KMS-11 (cell line): ENCODE results near the gene GRHL1.
"Not testable (repeated sequence)": the region's sequence is repeated elsewhere in the genome, so short reads cannot be mapped to it uniquely, and the experiment has no call there.

Source experiments
- H2AFZ ChIP-seq: fragments of 200-600 bp; sonication (generic); 2 replicates; pipeline ENCODE4 v1.6.1; 2016; ENCODE audit warnings: antibody characterized with exemption, mixed run types, low read depth
- H3K27ac ChIP-seq: fragments of 200-600 bp; sonication (generic); 2 replicates; pipeline ENCODE4 v1.6.1; 2016; ENCODE audit warnings: mild to moderate bottlenecking, mixed run types
- H3K27me3 ChIP-seq: fragments of 200-600 bp; sonication (generic); 2 replicates; pipeline ENCODE4 v1.6.1; 2017; ENCODE audit warnings: mild to moderate bottlenecking, low read depth, mixed run types, moderate library complexity; ENCODE audit not compliant: insufficient read depth
- H3K36me3 ChIP-seq: fragments of 200-600 bp; sonication (generic); 2 replicates; pipeline ENCODE4 v1.6.1; 2017; ENCODE audit warnings: mild to moderate bottlenecking, mixed run types; ENCODE audit not compliant: insufficient read depth
- H3K4me1 ChIP-seq: fragments of 200-600 bp; sonication (generic); 2 replicates; pipeline ENCODE4 v1.6.1; 2016; ENCODE audit warnings: mild to moderate bottlenecking, low read depth, mixed run types; ENCODE audit not compliant: poor library complexity, severe bottlenecking
- H3K4me2 ChIP-seq: fragments of 200-600 bp; sonication (generic); 2 replicates; pipeline ENCODE4 v1.7.0; 2016; ENCODE audit warnings: mild to moderate bottlenecking, mixed run types
- H3K4me3 ChIP-seq: fragments of 200-600 bp; sonication (generic); IDR thresholded peaks from 2 replicates; pipeline ENCODE4 v1.6.1; 2017; ENCODE audit warnings: low read depth, low read length, mixed read lengths; ENCODE audit not compliant: insufficient read depth
- H3K79me2 ChIP-seq: fragments of 200-600 bp; sonication (generic); 2 replicates; pipeline ENCODE4 v1.6.1; 2016; ENCODE audit warnings: low read depth, mixed run types; ENCODE audit not compliant: insufficient read depth
- H3K9ac ChIP-seq: fragments of 200-600 bp; sonication (generic); 2 replicates; pipeline ENCODE4 v1.6.1; 2016; ENCODE audit warnings: mild to moderate bottlenecking, mixed run types
- H4K20me1 ChIP-seq: fragments of 200-600 bp; sonication (generic); 2 replicates; pipeline ENCODE4 v1.6.1; 2016; ENCODE audit warnings: mild to moderate bottlenecking, mixed run types; ENCODE audit not compliant: insufficient read depth
- CTCF ChIP-seq: fragments of 200-600 bp; sonication (generic); conservative IDR thresholded peaks from 2 replicates; pipeline ENCODE4 v1.6.1; 2017; ENCODE audit warnings: low read depth, mild to moderate bottlenecking, antibody characterized with exemption, low read length, moderate library complexity, mixed read lengths

The GRHL1 gene

GRCh38 chr2:10012963-10013461 lies 61.5 kb downstream of the GRHL1 start:
- H3K4me2 ChIP-seq = no peak overlapping the region
- no peaks in the 10 kb centered on the region for H4K20me1 ChIP-seq
- H3K4me3 ChIP-seq = no peak overlapping the region

DNA sequence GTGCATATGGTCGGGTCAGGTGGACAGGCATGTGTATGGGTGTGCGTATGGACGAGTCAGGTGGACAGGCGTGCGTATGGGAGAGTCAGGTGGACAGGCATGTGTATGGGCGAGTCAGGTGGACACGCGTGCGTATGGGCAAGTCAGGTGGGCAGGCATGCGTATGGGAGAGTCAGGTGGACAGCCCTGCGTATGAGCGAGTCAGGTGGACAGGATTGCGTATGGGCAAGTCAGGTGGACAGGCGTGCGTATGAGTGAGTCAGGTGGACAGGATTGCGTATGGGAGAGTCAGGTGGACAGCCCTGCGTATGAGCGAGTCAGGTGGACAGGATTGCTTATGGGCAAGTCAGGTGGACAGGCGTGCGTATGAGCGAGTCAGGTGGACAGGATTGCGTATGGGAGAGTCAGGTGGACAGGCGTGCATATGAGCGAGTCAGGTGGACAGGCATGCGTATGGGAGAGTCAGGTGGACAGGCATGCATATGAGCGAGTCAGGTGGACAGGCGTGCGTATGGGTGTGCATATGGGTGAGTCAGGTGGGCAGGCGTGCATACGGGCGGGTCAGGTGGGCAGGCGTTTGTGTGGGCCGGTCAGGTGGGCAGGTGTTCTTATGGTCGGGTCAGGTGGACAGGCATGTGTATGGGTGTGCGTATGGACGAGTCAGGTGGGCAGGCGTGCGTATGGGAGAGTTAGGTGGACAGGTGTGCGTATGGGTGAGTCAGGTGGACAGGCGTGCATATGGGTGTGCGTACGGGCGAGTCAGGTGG lies 62.3 kb downstream of the GRHL1 start:
- H3K4me2 ChIP-seq, H3K27me3 ChIP-seq, H4K20me1 ChIP-seq, H2AFZ ChIP-seq, H3K79me2 ChIP-seq, H3K4me1 ChIP-seq, H3K4me3 ChIP-seq, H3K36me3 ChIP-seq, H3K9ac ChIP-seq, H3K27ac ChIP-seq: not testable (repeated sequence)

More at GRCh38 chr2:10012963-10013461, 61.5 kb downstream of the GRHL1 start:
- Histone ChIP-seq H3K9ac (no peak overlapping the region), H3K4me1 (no peaks in the 10 kb centered on the region), H3K36me3 (no peaks in the 10 kb centered on the region), H3K27ac (no peak overlapping the region), H3K79me2 (no peaks in the 10 kb centered on the region), H2AFZ (no peak overlapping the region), H3K27me3 (no peaks in the 10 kb centered on the region)
- TF ChIP-seq CTCF = no peak

DNA sequence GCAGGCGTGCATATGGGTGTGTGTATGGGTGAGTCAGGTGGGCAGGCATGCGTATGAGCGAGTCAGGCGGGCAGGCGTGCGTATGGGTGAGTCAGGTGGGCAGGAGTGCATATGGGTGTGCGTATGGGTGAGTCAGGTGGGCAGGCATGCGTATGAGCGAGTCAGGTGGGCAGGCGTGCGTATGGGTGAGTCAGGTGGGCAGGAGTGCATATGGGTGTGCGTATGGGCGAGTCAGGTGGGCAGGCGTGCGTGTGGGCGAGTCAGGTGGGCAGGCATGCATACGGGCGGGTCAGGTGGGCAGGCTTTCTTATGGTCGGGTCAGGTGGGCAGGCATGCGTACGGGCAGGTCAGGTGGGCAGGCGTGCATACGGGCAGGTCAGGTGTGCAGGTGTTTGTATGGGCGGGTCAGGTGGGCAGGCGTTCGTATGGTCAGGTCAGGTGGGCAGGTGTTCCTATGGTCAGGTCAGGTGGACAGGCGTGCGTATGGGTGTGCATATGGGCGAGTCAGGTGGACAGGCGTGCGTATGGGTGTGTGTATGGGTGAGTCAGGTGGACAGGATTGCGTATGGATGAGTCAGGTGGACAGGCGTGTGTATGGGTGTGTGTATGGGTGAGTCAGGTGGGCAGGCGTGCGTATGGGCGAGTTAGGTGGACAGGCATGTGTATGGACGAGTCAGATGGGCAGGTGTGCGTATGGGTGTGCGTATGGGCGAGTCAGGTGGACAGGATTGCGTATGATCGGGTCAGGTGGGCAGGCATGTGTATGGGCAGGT lies 63.1 kb downstream of the GRHL1 start:
- no peaks in the 10 kb centered on the region for H3K27me3 ChIP-seq
- no peak for TF ChIP-seq CTCF
- H3K36me3 ChIP-seq = no peaks in the 10 kb centered on the region
- H3K27ac ChIP-seq = no peak overlapping the region
- no peak overlapping the region for H3K4me3 ChIP-seq
- no peak overlapping the region for H2AFZ ChIP-seq
- no peaks in the 10 kb centered on the region for H3K4me1 ChIP-seq
- no peak overlapping the region for H3K4me2 ChIP-seq
- H3K9ac ChIP-seq = no peak overlapping the region
- H4K20me1 ChIP-seq = no peaks in the 10 kb centered on the region
- no peaks in the 10 kb centered on the region for H3K79me2 ChIP-seq

GRCh38 chr2:10015376-10015989 lies 64.0 kb downstream of the GRHL1 start:
- not testable (repeated sequence) for H3K9ac ChIP-seq, H3K4me3 ChIP-seq, H3K27me3 ChIP-seq, H3K27ac ChIP-seq, H3K79me2 ChIP-seq, H3K4me2 ChIP-seq, H3K4me1 ChIP-seq, H4K20me1 ChIP-seq, H2AFZ ChIP-seq, H3K36me3 ChIP-seq

DNA sequence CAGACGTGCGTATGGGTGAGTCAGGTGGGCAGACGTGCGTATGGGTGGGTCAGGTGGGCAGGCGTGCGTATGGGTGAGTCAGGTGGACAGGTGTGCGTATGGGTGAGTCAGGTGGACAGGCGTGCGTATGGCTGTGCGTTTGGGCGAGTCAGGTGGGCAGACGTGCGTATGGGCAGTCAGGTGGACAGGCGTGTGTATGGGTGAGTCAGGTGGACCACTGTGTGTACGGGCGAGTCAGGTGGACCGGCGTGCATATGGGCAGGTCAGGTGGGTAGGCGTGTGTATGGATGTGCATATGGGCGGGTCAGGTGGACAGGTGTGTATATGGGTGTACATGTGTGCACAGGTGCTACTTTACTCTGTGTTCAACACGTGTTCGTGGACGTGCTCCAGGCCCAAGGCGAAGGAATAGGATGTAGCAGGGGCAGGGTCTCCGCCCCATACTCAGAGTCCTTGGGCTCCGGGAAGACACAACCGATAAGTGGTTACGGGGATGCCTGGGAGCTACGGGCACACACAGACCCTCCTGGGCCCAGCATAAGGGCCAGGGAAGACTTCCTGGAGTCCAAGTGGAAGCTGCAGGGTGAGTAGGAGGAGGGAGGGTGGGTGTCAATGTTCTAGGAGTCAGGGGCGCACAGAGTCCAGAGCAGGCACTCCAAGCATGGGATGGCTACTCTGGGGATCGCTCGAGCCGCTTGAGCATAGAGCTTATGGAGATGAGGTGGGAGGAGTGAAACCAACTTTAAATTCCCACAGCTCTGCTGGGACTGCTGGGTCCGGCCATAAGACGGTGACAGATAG lies 64.7 kb downstream of the GRHL1 start:
- Histone ChIP-seq H3K36me3 (no peaks in the 10 kb centered on the region), H3K27me3 (no peaks in the 10 kb centered on the region), H4K20me1 (no peaks in the 10 kb centered on the region), H3K4me2 (no peak overlapping the region), H3K79me2 (no peaks in the 10 kb centered on the region), H3K4me3 (no peak overlapping the region), H3K27ac (no peak overlapping the region), H3K9ac (no peak overlapping the region), H3K4me1 (no peaks in the 10 kb centered on the region), H2AFZ (no peak overlapping the region)
- no peak for TF ChIP-seq CTCF
